ENCODE data around the gene U2SURP.

The U2SURP gene

GRCh38 chr3:143092191-143092590, 90.8 kb downstream of the U2SURP start:
- no peak overlapping the region for H3K4me3 ChIP-seq
- no peak for DNase-seq
- H3K27ac ChIP-seq, result no peak overlapping the region
- H3K27me3 ChIP-seq, result peaks cover 0 to 3% of the 10 kb centered on the region in 2 donors
- no peak for TF ChIP-seq CTCF (IDR thresholded peaks at IDR 0.05)
- intact Hi-C loops (cut with DNase I; ENCODE audit: low total_unique reads), result no loop called here
- H3K36me3 ChIP-seq, result no peaks in the 10 kb centered on the region
- no peaks in the 10 kb centered on the region for H3K4me1 ChIP-seq
- H3K9me3 ChIP-seq, result no peaks in the 10 kb centered on the region

- intact Hi-C loops (cut with DNase I; ENCODE audit: low total_unique reads), result no loop called here
- DNase-seq, result no peak
Measured at GRCh38 chr3:143095813-143096212, 94.4 kb downstream of the U2SURP start.

GRCh38 chr3:143098032-143098764, 96.8 kb downstream of the U2SURP start:
- no peaks in the 10 kb centered on the region for H3K4me1 ChIP-seq
- no peak for DNase-seq
- no peaks in the 10 kb centered on the region for H3K9me3 ChIP-seq
- no peaks in the 10 kb centered on the region for H3K36me3 ChIP-seq
- H3K4me3 ChIP-seq, result no peak overlapping the region
- intact Hi-C loops (cut with DNase I; ENCODE audit: low total_unique reads), result no loop called here
- TF ChIP-seq CTCF (IDR thresholded peaks at IDR 0.05), result no peak
- peaks cover 0 to 3% of the 10 kb centered on the region in 2 donors for H3K27me3 ChIP-seq
- H3K27ac ChIP-seq, result no peak overlapping the region

More at GRCh38 chr3:143095813-143096212, 94.4 kb downstream of the U2SURP start:
- no peaks in the 10 kb centered on the region for H3K4me1 ChIP-seq
- no peaks in the 10 kb centered on the region for H3K9me3 ChIP-seq
- H3K27ac ChIP-seq, result no peak overlapping the region
- no peak overlapping the region for H3K4me3 ChIP-seq
- no peaks in the 10 kb centered on the region for H3K36me3 ChIP-seq
- peaks cover 0 to 3% of the 10 kb centered on the region in 2 donors for H3K27me3 ChIP-seq
- TF ChIP-seq CTCF (IDR thresholded peaks at IDR 0.05), result no peak

- intact Hi-C loops (cut with DNase I; ENCODE audit: low total_unique reads), result no loop called here
- no peak for TF ChIP-seq CTCF (IDR thresholded peaks at IDR 0.05)
- Histone ChIP-seq H3K36me3 (no peaks in the 10 kb centered on the region), H3K27me3 (peaks cover 0 to 3% of the 10 kb centered on the region in 2 donors), H3K4me1 (no peaks in the 10 kb centered on the region), H3K4me3 (no peak overlapping the region), H3K9me3 (peaks cover 0 to 10% (median 8%) of the 10 kb centered on the region in 3 donors), H3K27ac (no peak overlapping the region)
- no peak for DNase-seq
Measured at GRCh38 chr3:143099210-143099609, 97.8 kb downstream of the U2SURP start.

GRCh38 chr3:143099690-143100089, 98.3 kb downstream of the U2SURP start:
- TF ChIP-seq CTCF (IDR thresholded peaks at IDR 0.05), result no peak
- H3K27ac ChIP-seq, result no peak overlapping the region
- no peak for DNase-seq
- no peaks in the 10 kb centered on the region for H3K4me1 ChIP-seq
- peaks cover 0 to 15% (median 13%) of the 10 kb centered on the region in 3 donors for H3K9me3 ChIP-seq
- intact Hi-C loops (cut with DNase I; ENCODE audit: low total_unique reads), result no loop called here
- H3K4me3 ChIP-seq, result no peak overlapping the region
- H3K27me3 ChIP-seq, result peaks cover 0 to 3% of the 10 kb centered on the region in 2 donors
- no peaks in the 10 kb centered on the region for H3K36me3 ChIP-seq

Measured in tibial artery (tissue), 4 donors.